Fibroblast of villous mesenchyme (primary cell): Measurements from ENCODE around the gene RASL11B. TPM values are rescaled to one million over a fixed set of nuclear protein-coding genes. Genes with fewer than 3 reads are reported as not detected.

ENCODE experiments used
- DNase-seq: peaks from one replicate; pipeline ENCODE4 v3.0.0-alpha.2; 2010; ENCODE audit warnings: low read depth
- H3K4me3 ChIP-seq: 2 replicates; pipeline ENCODE4 v1.5.1; 2011; ENCODE audit warnings: low read depth, mild to moderate bottlenecking, low read length
- CTCF ChIP-seq: IDR thresholded peaks from 2 replicates; pipeline ENCODE4 v1.5.1; 2012; ENCODE audit warnings: low read depth, mild to moderate bottlenecking, low read length; ENCODE audit not compliant: insufficient read depth
- total RNA-seq: library from RNA; depleted of rRNA; stranded (reverse); fragments of >200 nt; gene quantifications from 2 replicates; pipeline ENCODE4 v1.2.3, GENCODE V29; 2012

RASL11B gene
- total RNA-seq, 1 donor, result 0.43 TPM

GRCh38 chr4:52880994-52881393 is 18.9 kb downstream of the RASL11B start:
- no peak for DNase-seq
- H3K4me3 ChIP-seq, result no peak overlapping the region
- TF ChIP-seq CTCF, result no peak

- DNase-seq, result no peak
- H3K4me3 ChIP-seq, result no peak overlapping the region
- TF ChIP-seq CTCF, result no peak
These were observed 21.1 kb downstream of the RASL11B start for GRCh38 chr4:52883183-52883621.

- TF ChIP-seq CTCF, result no peak
- H3K4me3 ChIP-seq, result no peak overlapping the region
- DNase-seq, result no peak
These were observed 21.9 kb downstream of the RASL11B start for GRCh38 chr4:52883707-52884669.

GRCh38 chr4:52884994-52885393 is 22.9 kb downstream of the RASL11B start:
- no peak for DNase-seq
- H3K4me3 ChIP-seq, result no peak overlapping the region
- no peak for TF ChIP-seq CTCF

- H3K4me3 ChIP-seq, result no peak overlapping the region
- no peak for TF ChIP-seq CTCF
- no peak for DNase-seq
These were observed 27.2 kb downstream of the RASL11B start for GRCh38 chr4:52889354-52889753.

GRCh38 chr4:52889778-52890520 is 27.8 kb downstream of the RASL11B start:
- no peak overlapping the region for H3K4me3 ChIP-seq
- TF ChIP-seq CTCF, result no peak
- DNase-seq, result peak; percentile 25
